GM19025 (cell line): ENCODE data around the gene KCNK10.

Experiments
- ATAC-seq: cut with Tn5 transposase; IDR thresholded peaks from one replicate; pipeline ENCODE4 v1.9.1; 2021; ENCODE audit warnings: mild to moderate bottlenecking, low read depth, moderate library complexity; ENCODE audit not compliant: unreplicated experiment

KCNK10 gene, protein sequence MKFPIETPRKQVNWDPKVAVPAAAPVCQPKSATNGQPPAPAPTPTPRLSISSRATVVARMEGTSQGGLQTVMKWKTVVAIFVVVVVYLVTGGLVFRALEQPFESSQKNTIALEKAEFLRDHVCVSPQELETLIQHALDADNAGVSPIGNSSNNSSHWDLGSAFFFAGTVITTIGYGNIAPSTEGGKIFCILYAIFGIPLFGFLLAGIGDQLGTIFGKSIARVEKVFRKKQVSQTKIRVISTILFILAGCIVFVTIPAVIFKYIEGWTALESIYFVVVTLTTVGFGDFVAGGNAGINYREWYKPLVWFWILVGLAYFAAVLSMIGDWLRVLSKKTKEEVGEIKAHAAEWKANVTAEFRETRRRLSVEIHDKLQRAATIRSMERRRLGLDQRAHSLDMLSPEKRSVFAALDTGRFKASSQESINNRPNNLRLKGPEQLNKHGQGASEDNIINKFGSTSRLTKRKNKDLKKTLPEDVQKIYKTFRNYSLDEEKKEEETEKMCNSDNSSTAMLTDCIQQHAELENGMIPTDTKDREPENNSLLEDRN

DNA sequence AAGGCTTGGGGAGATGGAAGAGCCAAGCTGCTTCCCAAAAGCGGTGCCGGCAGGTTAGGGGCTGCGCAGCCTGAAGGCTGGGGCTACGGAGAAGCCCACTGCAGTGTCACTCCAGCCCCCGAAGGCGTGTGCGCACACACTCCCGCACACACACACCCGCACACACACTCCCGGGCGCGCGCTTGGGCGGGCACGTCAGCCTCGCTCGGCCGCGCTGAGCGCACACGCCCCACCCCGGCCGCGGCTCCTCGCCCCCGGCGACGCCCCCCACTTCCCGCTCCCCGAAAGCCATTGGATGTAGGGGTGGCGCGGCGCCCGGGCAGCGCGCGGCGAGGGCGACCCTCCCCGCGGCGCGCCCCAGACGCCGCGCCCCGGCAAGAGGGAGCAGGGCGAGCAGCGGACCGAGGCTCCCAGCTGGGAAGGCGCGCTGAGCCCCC lies at the start of gene KCNK10:
Gene KCNK10 (minus strand): TSS at position 184 of the 437 bp plus-strand sequence. CDS start 471 bp downstream, outside the sequence.
- peak; percentile 27 for ATAC-seq

DNA sequence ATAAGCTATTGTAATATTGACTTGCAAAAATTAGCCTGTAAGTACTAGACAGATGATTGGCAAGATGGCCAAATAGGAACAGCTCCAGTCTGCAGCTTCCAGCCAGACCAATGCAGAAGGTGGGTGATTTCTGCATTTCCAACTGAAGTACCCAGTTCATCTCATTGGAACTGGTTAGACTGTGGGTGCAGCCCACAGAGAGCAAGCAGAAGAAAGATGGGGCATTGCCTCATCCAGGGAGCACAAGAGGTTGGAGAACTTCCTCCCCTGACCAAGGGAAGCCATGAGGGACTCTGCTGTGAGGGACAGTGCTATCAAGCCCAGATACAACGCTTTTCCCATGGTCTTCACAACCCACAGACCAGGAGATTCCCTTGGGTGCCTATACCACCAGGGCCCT lies 46.4 kb upstream of the KCNK10 start:
- no peak for ATAC-seq

GRCh38 chr14:88364710-88365413 lies 41.8 kb upstream of the KCNK10 start:
- ATAC-seq: no peak

GRCh38 chr14:88363644-88364043 lies 40.6 kb upstream of the KCNK10 start:
- no peak for ATAC-seq

GRCh38 chr14:88359500-88359899 lies 36.4 kb upstream of the KCNK10 start:
- ATAC-seq: no peak

- ATAC-seq: no peak
These were observed 31.3 kb upstream of the KCNK10 start for GRCh38 chr14:88354358-88354757.

DNA sequence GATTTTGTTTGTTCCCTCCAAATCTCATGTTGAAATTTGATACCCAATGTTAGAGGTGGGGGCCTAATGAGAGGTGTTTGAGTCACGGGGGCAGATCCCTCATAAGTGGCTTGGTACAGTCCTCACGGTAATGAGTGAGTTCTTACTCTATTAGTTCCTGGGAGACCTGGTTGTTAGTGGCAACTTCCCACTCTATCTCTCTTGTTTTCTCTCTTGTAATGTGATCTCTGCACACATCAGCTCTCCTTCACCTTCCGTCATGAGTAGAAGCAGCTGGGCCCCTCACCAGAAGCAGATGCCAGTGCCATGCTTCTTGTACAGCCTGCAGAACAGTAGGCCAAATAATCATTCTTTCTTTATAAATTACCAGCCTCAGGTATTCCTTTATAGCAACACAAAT lies 29.6 kb upstream of the KCNK10 start:
- no peak for ATAC-seq

DNA sequence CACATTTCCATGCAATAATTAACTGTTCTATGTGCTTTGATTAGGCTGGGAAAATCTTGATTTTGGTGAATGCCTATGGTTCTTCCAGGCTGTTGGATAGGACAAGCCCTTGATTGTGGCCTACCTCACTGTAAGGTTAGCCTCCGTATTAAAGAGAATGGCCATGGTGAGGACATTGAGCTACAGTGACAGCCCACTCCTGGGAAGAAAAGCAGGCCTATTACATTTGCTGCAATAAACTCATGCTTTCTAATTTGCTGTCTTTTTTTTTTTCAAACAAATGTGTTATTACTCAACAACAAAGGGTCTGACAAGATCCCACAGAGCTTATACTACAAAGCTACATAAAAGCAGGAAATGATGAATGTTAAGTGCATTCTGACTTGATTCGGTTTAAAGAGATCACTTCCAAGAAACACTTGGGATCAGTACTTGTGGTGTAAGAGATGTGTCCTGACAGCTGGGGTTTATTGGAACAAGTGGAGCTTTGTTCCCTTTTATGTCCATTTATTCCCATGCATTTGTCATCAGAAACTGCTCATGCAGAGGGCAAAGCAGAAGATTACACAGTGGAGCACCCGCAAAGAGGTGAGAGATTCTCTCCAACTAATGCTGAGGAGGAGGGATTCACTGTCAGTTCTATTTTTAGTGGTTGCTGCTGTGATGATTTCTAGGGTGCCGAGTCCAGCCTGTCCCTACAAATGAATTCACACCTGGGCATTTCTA lies 29.1 kb upstream of the KCNK10 start:
- ATAC-seq: no peak

DNA sequence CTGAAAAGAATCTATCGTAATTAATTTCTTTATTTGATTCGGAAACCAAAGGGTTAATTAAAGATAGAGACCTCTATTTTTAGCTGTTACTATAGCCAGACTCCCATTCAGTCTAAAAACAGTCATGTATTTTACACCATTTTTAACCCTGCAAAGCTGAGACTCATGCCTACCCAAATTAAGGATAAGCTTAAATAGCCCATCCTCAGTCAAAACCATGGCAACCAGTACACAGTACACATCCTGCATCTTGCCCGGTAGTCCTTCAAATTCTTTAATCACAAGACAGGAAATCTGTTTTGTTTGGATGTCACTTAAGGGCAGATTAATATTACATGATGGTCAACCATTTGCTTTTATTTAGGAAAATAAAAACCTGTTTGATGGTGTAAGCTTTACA lies 25.5 kb upstream of the KCNK10 start:
- ATAC-seq: no peak

GRCh38 chr14:88346048-88346639 lies 23.1 kb upstream of the KCNK10 start:
- ATAC-seq: no peak

DNA sequence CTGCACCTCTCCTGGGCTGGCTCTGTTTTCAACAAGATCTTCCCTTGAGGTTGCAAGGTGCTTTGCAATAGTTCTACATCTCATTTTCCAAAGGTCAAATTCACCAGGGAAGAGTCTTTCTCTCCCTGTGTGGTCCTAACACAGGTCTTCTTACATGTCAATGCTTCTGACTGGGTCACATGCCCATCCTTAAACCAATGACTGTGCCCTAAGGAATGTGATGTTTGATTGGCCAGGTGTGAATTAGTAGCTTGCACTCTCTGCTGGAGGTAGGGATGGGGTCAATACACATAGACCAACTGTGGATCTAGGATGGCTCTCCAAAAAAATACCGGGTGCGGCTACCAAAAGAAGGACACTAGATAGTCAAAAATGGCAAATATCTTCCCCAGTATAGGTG lies 19.9 kb upstream of the KCNK10 start:
- no peak for ATAC-seq

- no peak for ATAC-seq
These were observed 17.3 kb upstream of the KCNK10 start for GRCh38 chr14:88340357-88340756.

GRCh38 chr14:88333036-88333435 lies 10.0 kb upstream of the KCNK10 start:
- no peak for ATAC-seq

DNA sequence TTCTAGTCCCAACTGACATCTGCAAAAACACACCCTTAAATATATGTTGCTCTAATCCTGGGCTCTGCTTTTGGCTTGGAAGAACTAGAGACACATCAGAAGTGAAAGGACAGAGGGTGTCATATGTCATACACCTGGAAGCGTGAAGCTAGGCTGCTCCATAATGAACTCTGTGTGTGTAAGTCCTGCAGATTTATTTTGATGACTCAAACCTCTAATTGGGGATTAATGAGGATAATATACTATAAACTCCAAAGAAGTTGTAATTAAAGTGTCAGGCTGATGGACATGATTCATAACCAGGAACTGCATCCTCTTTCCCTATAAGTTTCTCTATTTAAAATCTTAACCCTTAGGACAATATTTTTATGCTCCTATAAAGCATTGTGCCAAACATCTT lies 4.4 kb upstream of the KCNK10 start:
- ATAC-seq: no peak

- no peak for ATAC-seq
These were observed 3.5 kb upstream of the KCNK10 start for GRCh38 chr14:88326352-88327103.

DNA sequence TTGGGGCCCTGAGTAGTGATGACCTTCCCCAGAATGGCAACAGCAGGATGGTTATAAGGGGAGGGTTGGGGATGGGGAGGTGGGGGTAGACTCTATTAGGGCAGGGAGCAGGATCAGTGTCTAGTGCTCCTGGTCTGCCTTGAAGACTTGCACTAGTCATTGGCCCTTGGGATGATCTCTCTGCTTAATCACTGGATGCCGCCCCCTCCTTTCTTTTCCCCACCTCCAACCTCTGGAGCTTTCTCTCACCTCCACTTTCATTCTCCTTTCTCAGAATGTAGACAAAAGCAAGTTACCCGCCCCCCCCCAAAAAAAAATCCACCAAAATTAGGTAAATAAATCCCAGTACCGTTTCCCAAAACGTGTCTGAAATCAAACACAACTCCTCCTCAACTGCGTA lies 2.8 kb upstream of the KCNK10 start:
- no peak for ATAC-seq

GRCh38 chr14:88324930-88325329 lies 1.9 kb upstream of the KCNK10 start:
- ATAC-seq: no peak

DNA sequence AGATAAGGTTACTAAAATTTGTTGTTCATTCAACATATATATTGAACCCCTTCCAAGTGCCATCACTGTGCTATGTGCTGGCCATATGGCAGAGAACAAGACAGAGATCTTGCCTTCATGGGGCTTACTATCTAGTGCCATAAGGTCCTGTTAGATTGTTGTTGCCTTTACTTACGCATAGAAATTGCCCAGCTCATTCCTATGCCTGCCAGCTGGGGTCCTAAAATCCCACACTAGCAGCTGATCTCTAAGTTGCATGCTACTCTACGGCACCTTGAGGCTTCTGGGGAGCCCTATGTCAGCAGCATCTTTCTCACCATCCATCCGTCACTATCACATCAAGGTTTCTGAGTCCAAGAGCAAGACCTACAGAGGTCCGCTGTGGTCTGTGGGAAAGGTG lies 1.4 kb upstream of the KCNK10 start:
- ATAC-seq: no peak

- peak; percentile 92 for ATAC-seq
These were observed 592 bp upstream of the KCNK10 start for GRCh38 chr14:88323523-88324199.
